Endothelial cell (in vitro differentiated cells): Measurements from ENCODE around the gene C19orf67. TPM values are rescaled to one million over a fixed set of nuclear protein-coding genes. Genes with fewer than 3 reads are reported as not detected.

Experiments used
- DNase-seq: peaks from one replicate; pipeline ENCODE4 v3.0.0; 2021; ENCODE audit warnings: low spot score
- H3K27ac Mint-ChIP-seq: one replicate; pipeline ENCODE4 v1.8.0; 2021; ENCODE audit warnings: mixed read lengths, inconsistent platforms; ENCODE audit not compliant: unreplicated experiment
- H3K27me3 Mint-ChIP-seq: one replicate; pipeline ENCODE4 v1.8.0; 2021; ENCODE audit warnings: mild to moderate bottlenecking, moderate library complexity, mixed read lengths, inconsistent platforms; ENCODE audit not compliant: unreplicated experiment
- H3K36me3 Mint-ChIP-seq: one replicate; pipeline ENCODE4 v1.8.0; 2021; ENCODE audit warnings: mild to moderate bottlenecking, low read depth, mixed read lengths, inconsistent platforms; ENCODE audit not compliant: unreplicated experiment
- H3K4me1 Mint-ChIP-seq: one replicate; pipeline ENCODE4 v1.8.0; 2021; ENCODE audit warnings: mild to moderate bottlenecking, mixed read lengths, inconsistent platforms; ENCODE audit not compliant: unreplicated experiment
- H3K4me3 Mint-ChIP-seq: one replicate; pipeline ENCODE4 v1.8.0; 2021; ENCODE audit warnings: mild to moderate bottlenecking, mixed read lengths, inconsistent platforms; ENCODE audit not compliant: unreplicated experiment
- H3K9me3 Mint-ChIP-seq: one replicate; pipeline ENCODE4 v1.8.0; 2021; ENCODE audit warnings: mixed read lengths, inconsistent platforms; ENCODE audit not compliant: unreplicated experiment
- total RNA-seq: library from RNA; stranded (reverse); fragmentation: NEBNext Ultra II Directional; extraction: Animal tissue kit (Norgen Biotek cat#: 25700); gene quantifications from one replicate; pipeline ENCODE4 v1.2.1, GENCODE V29; 2021; ENCODE audit not compliant: unreplicated experiment
- TF ChIP-seq, protein P1 (sequence below): fragments of 200-600 bp; sonication (generic); IDR thresholded peaks from one replicate; pipeline ENCODE4 v1.5.0; 2021; ENCODE audit warnings: antibody characterized with exemption; ENCODE audit not compliant: unreplicated experiment

The C19orf67 gene
- total RNA-seq, 1 donor from 2014 or later: not detected

DNA sequence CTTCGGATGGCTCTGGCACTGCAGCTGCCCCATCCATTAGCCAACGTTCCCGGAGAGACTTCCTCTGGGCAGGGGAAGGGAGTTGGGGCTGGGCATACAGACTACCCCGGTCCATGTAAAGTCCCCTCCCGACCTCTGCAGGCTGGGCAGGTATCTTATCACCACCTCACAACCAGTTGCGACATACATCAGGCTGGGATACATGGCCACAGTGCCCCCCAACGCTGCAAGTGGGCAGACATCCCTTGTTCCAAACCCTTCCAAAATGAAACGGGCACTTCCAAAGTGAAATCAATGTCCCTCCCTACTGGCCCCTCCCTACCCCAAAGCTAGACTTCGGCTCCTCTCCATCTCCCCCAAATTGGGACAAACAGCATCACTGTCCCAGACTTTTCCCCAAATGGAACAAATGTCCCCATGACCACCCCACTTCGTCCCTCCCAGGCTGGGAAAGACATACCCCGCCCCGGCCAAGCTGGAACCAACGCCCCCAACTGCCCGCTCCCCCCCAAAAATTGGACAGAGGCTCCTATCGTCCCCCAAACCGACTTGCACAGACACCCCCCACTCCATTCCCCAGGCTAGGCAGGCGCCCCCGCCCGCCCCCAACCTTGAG is 28.7 kb downstream of the C19orf67 start:
- Mint-ChIP-seq H3K36me3 (no peaks in the 10 kb centered on the region), H3K4me3 (no peak overlapping the region), H3K9me3 (no peaks in the 10 kb centered on the region), H3K27ac (no peak overlapping the region), H3K4me1 (peaks cover 8% of the 10 kb centered on the region), H3K27me3 (peaks cover 11% of the 10 kb centered on the region)
- TF ChIP-seq, protein P1, sequence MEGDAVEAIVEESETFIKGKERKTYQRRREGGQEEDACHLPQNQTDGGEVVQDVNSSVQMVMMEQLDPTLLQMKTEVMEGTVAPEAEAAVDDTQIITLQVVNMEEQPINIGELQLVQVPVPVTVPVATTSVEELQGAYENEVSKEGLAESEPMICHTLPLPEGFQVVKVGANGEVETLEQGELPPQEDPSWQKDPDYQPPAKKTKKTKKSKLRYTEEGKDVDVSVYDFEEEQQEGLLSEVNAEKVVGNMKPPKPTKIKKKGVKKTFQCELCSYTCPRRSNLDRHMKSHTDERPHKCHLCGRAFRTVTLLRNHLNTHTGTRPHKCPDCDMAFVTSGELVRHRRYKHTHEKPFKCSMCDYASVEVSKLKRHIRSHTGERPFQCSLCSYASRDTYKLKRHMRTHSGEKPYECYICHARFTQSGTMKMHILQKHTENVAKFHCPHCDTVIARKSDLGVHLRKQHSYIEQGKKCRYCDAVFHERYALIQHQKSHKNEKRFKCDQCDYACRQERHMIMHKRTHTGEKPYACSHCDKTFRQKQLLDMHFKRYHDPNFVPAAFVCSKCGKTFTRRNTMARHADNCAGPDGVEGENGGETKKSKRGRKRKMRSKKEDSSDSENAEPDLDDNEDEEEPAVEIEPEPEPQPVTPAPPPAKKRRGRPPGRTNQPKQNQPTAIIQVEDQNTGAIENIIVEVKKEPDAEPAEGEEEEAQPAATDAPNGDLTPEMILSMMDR: no peak
- DNase-seq: no peak

DNA sequence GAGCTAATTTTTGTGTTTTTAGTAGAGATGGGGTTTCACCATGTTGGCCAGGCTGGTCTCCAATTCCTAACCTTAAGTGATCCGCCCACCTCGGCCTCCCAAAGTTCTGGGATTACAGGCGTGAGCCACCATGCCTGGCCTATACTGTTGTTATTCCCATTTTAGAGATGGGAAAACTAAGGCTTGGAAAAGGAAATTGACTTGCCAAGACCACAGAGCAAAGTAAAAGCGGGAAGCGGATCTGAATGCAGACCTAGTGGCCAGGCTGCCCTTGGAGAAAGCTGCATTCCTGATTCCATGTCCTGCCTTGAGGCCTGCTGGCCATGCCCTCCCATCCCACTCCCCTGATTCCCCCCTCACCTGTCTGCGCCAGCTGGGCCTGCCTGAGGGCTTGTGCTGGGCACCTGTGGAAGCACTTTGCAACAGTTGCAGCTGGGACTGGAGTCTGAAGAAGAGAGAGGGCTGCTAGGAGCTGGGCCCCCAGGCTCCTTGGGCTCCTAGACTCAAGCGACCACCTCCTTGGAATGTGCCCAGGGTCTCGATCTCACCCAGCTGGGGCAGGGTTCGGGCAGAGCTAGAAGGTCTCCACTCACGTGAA is 29.4 kb downstream of the C19orf67 start:
- Mint-ChIP-seq H3K4me3 (no peak overlapping the region), H3K4me1 (peaks cover 8% of the 10 kb centered on the region), H3K27ac (no peak overlapping the region), H3K9me3 (no peaks in the 10 kb centered on the region), H3K27me3 (peaks cover 11% of the 10 kb centered on the region), H3K36me3 (no peaks in the 10 kb centered on the region)
- DNase-seq: no peak
- TF ChIP-seq, protein P1: no peak

DNA sequence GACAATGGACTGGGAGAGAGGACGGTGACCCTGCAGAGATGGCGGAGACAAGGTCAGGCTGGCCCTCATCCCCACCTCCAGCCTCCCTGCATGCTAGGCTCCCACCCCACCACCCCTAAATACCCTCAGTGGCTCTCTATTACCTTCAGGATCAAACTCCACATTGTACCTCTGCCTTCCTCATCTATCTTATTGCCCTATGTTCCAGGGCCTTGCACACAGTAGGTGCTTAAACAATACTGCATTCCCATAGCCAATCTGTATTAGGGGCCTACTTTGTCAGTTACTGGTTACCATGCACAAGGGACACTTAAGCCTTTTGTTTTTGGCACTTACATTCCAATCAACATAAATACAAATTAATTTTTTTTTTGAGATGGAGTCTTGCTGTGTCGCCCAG is 30.2 kb downstream of the C19orf67 start:
- H3K9me3 Mint-ChIP-seq: no peaks in the 10 kb centered on the region
- no peak overlapping the region for H3K4me3 Mint-ChIP-seq

DNA sequence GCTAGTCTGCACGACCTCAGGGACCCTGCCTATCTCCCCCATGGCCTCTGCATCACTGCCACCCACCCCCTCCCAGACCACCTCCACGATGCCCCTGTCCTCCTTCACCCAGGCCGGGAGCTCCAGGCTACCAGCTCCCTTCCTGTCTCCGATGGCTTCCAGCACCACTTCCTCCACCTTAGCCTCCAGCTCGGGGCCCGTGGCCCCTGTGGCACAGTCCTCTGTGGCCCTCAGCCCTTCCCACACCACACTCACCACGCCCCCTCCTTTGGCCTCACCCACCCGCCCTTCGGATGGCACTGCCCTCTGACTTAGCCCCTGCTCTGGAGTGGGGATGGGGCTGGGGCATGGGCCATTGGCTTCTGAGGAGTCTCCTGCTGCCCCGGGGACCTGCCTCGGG is 30.9 kb downstream of the C19orf67 start:
- TF ChIP-seq, protein P1: no peak
- Mint-ChIP-seq H3K4me1 (peaks cover 8% of the 10 kb centered on the region), H3K9me3 (no peaks in the 10 kb centered on the region), H3K27ac (no peak overlapping the region), H3K4me3 (no peak overlapping the region), H3K27me3 (peaks cover 11% of the 10 kb centered on the region), H3K36me3 (peaks cover 4% of the 10 kb centered on the region)
- DNase-seq: no peak

More for the DNA sequence above, 30.2 kb downstream of the C19orf67 start:
- DNase-seq: no peak
- Mint-ChIP-seq H3K4me1 (peaks cover 8% of the 10 kb centered on the region), H3K27ac (no peak overlapping the region), H3K36me3 (peaks cover under 1% of the 10 kb centered on the region), H3K27me3 (peaks cover 11% of the 10 kb centered on the region)
- TF ChIP-seq, protein P1: no peak

DNA sequence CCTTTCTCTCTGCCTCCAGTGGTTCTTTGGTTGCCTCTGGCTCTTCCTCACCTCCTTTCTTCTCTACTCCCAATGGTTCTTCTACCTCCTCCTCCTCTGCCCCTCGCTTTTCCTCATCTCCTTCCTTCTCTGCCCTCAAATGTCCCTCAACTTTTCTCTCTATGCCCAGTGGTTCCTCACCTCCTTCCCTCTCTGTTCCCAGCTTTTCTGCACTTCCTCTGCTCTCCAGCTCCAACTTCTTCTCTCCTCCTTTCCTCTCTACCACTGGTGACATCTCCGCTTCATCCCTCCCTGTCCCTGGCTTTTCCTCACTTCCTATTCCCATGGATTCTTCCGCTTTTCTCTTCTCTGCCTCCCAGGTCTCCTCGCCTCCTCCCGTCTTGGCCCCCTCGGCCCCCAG is 31.5 kb downstream of the C19orf67 start:
- no peaks in the 10 kb centered on the region for H3K9me3 Mint-ChIP-seq
- no peak for DNase-seq
- peaks cover 11% of the 10 kb centered on the region for H3K27me3 Mint-ChIP-seq
- peaks cover 4% of the 10 kb centered on the region for H3K36me3 Mint-ChIP-seq
- no peak overlapping the region for H3K4me3 Mint-ChIP-seq
- TF ChIP-seq, protein P1: no peak
- H3K27ac Mint-ChIP-seq: no peak overlapping the region
- peaks cover 8% of the 10 kb centered on the region for H3K4me1 Mint-ChIP-seq
